ENCODE data around the gene MYO16.

Gene MYO16

GRCh38 chr13:109226631-109227030 is 597.2 kb downstream of the MYO16 start:
- H3K27me3 ChIP-seq (ENCODE audit: low read length) = no peaks in the 10 kb centered on the region
- no peaks in the 10 kb centered on the region for H3K79me2 ChIP-seq (ENCODE audit: insufficient read depth, low read length)
- no peaks in the 10 kb centered on the region for H3K36me3 ChIP-seq (ENCODE audit: low read length)
- no peak overlapping the region for H2AFZ ChIP-seq (ENCODE audit: low read depth, low read length, severe bottlenecking)
- H3K9me2 ChIP-seq (replicated peaks; ENCODE audit: insufficient read depth, low read length) = no peaks in the 10 kb centered on the region
- H3K27ac ChIP-seq (ENCODE audit: low read depth, low read length) = no peak overlapping the region
- no peak overlapping the region for H3K4me2 ChIP-seq (ENCODE audit: low read depth, low read length, poor library complexity, severe bottlenecking)
- TF ChIP-seq CTCF (IDR thresholded peaks at IDR 0.05; ENCODE audit: insufficient read depth, low read length, poor library complexity, severe bottlenecking) (no peak), EZH2phosphoT487 (conservative IDR thresholded peaks at IDR 0.05; ENCODE audit: low read length) (no peak)
- H4K20me1 ChIP-seq (ENCODE audit: low read depth, low read length) = no peaks in the 10 kb centered on the region
- H3K4me3 ChIP-seq (ENCODE audit: insufficient read depth, low read length, poor library complexity, severe bottlenecking) = no peak overlapping the region
- no peaks in the 10 kb centered on the region for H3K9me3 ChIP-seq (ENCODE audit: insufficient read depth, low read length)
- H3K9ac ChIP-seq (ENCODE audit: low read length) = no peak overlapping the region
- no peaks in the 10 kb centered on the region for H3F3A ChIP-seq (ENCODE audit: insufficient read depth)

- Histone ChIP-seq H3K9me2 (replicated peaks; ENCODE audit: insufficient read depth, low read length) (no peaks in the 10 kb centered on the region), H3K4me2 (ENCODE audit: low read depth, low read length, poor library complexity, severe bottlenecking) (no peak overlapping the region), H3K9me3 (ENCODE audit: insufficient read depth, low read length) (no peaks in the 10 kb centered on the region), H3F3A (ENCODE audit: insufficient read depth) (no peaks in the 10 kb centered on the region), H3K4me3 (ENCODE audit: insufficient read depth, low read length, poor library complexity, severe bottlenecking) (no peak overlapping the region), H3K79me2 (ENCODE audit: insufficient read depth, low read length) (no peaks in the 10 kb centered on the region), H4K20me1 (ENCODE audit: low read depth, low read length) (no peaks in the 10 kb centered on the region), H3K27me3 (ENCODE audit: low read length) (no peaks in the 10 kb centered on the region), H3K9ac (ENCODE audit: low read length) (no peak overlapping the region), H2AFZ (ENCODE audit: low read depth, low read length, severe bottlenecking) (no peak overlapping the region), H3K36me3 (ENCODE audit: low read length) (no peaks in the 10 kb centered on the region), H3K27ac (ENCODE audit: low read depth, low read length) (no peak overlapping the region)
- TF ChIP-seq EZH2phosphoT487 (conservative IDR thresholded peaks at IDR 0.05; ENCODE audit: low read length) (no peak), CTCF (IDR thresholded peaks at IDR 0.05; ENCODE audit: insufficient read depth, low read length, poor library complexity, severe bottlenecking) (no peak)
These were observed 598.0 kb downstream of the MYO16 start for GRCh38 chr13:109227344-109227940.

- TF ChIP-seq EZH2phosphoT487 (conservative IDR thresholded peaks at IDR 0.05; ENCODE audit: low read length) (no peak), CTCF (IDR thresholded peaks at IDR 0.05; ENCODE audit: insufficient read depth, low read length, poor library complexity, severe bottlenecking) (no peak)
- no peaks in the 10 kb centered on the region for H3F3A ChIP-seq (ENCODE audit: insufficient read depth)
- H3K9me3 ChIP-seq (ENCODE audit: insufficient read depth, low read length) = no peaks in the 10 kb centered on the region
- no peaks in the 10 kb centered on the region for H3K9me2 ChIP-seq (replicated peaks; ENCODE audit: insufficient read depth, low read length)
- no peak overlapping the region for H3K9ac ChIP-seq (ENCODE audit: low read length)
- no peak overlapping the region for H2AFZ ChIP-seq (ENCODE audit: low read depth, low read length, severe bottlenecking)
- no peaks in the 10 kb centered on the region for H4K20me1 ChIP-seq (ENCODE audit: low read depth, low read length)
- no peak overlapping the region for H3K4me3 ChIP-seq (ENCODE audit: insufficient read depth, low read length, poor library complexity, severe bottlenecking)
- H3K4me2 ChIP-seq (ENCODE audit: low read depth, low read length, poor library complexity, severe bottlenecking) = no peak overlapping the region
- H3K79me2 ChIP-seq (ENCODE audit: insufficient read depth, low read length) = no peaks in the 10 kb centered on the region
- no peaks in the 10 kb centered on the region for H3K36me3 ChIP-seq (ENCODE audit: low read length)
- H3K27ac ChIP-seq (ENCODE audit: low read depth, low read length) = no peak overlapping the region
- H3K27me3 ChIP-seq (ENCODE audit: low read length) = no peaks in the 10 kb centered on the region
These were observed 598.8 kb downstream of the MYO16 start for GRCh38 chr13:109228211-109228610.
